HCT116 (cell line): ENCODE measurements around the gene ARHGEF16. TPM values are rescaled to one million over a fixed set of nuclear protein-coding genes. Genes with fewer than 3 reads are reported as not detected.

Experiments
- ATAC-seq: fragments of 200-7000 bp; cut with Tn5 transposase; 2 replicates; pipeline ENCODE4 v1.9.1; 2020; ENCODE audit warnings: mild to moderate bottlenecking, moderate library complexity
- BruUV-seq: library from RNA; stranded (reverse); fragments of 400-500 nt; replicated peaks from 2 replicates; lab custom pipeline; 2021; lab: Mats Ljungman, UMichigan
- CTCF ChIA-PET: fragments of 300-600 bp; sonication (Branson Sonifier 250); formaldehyde crosslinking; loops from one replicate; lab custom pipeline; 2021; ENCODE audit warnings: antibody characterized with exemption; lab: Charles Lee
- POLR2A ChIA-PET: fragments of 300-600, 350-600 bp; sonication (Branson Sonifier 250); formaldehyde crosslinking; loops from one replicate; lab custom pipeline; 2021; ENCODE audit warnings: antibody characterized with exemption; lab: Charles Lee
- RAD21 ChIA-PET, 2 experiments: fragments of 300-600 bp; sonication (Branson Sonifier 250); formaldehyde crosslinking; loops; one replicate each; lab custom pipeline; 2023; ENCODE audit warnings: low total read pairs in 2 of 2; ENCODE audit not compliant: uncharacterized antibody in 2 of 2, unreplicated experiment in 2 of 2, low non-redundant PET in 1 of 2; lab: Charles Lee
- DNase-seq: peaks from one replicate; pipeline ENCODE4 v3.0.0-alpha.2; 2010; ENCODE audit warnings: low read depth, low spot score
- H2AFZ ChIP-seq: fragments of 200-600 bp; shearing (Covaris generic), sonication (generic); 2 replicates; pipeline ENCODE4 v1.6.1; 2017; ENCODE audit warnings: low read depth, mixed run types, mixed read lengths, antibody characterized with exemption, low read length; ENCODE audit not compliant: poor library complexity, severe bottlenecking
- H3K27ac ChIP-seq: 2 replicates; pipeline ENCODE4 v1.5.1; 2012; ENCODE audit warnings: low read depth, low read length
- H3K27me3 ChIP-seq: fragments of 200-600 bp; sonication (generic); 2 replicates; pipeline ENCODE4 v1.6.1; 2016; ENCODE audit warnings: mixed run types, low read length, mixed read lengths; ENCODE audit not compliant: insufficient read depth
- H3K36me3 ChIP-seq, 2 experiments: fragments of 200-500 bp in 1 of 2; fragments of 200-600 bp in 1 of 2; sonication (Bioruptor generic) in 1 of 2; sonication (generic) in 1 of 2; 2 replicates each; pipeline versions ENCODE4 v1.5.1 to v1.6.1; 2014 to 2016; ENCODE audit warnings: low read length in 2 of 2, inconsistent platforms in 1 of 2, mixed read lengths in 1 of 2, mixed run types in 1 of 2; ENCODE audit not compliant: insufficient read depth in 2 of 2, control insufficient read depth in 1 of 2
- H3K4me1 ChIP-seq, 2 experiments: fragments of 200-600 bp in 1 of 2; sonication (generic) in 1 of 2; 2 replicates each; pipeline versions ENCODE4 v1.5.1 to v1.6.1; 2012 to 2017; ENCODE audit warnings: low read length in 2 of 2, inconsistent platforms in 1 of 2, mild to moderate bottlenecking in 1 of 2, mixed read lengths in 1 of 2, mixed run types in 1 of 2, moderate library complexity in 1 of 2; ENCODE audit not compliant: insufficient read depth in 2 of 2, control insufficient read depth in 1 of 2
- H3K4me2 ChIP-seq: fragments of 200-600 bp; sonication (generic); 2 replicates; pipeline ENCODE4 v1.6.1; 2017; ENCODE audit warnings: mixed run types, low read length, mixed read lengths
- H3K4me3 ChIP-seq, 2 experiments: fragments of 200-600 bp in 1 of 2; sonication (generic) in 1 of 2; replicated peaks in 1 of 2; 2 replicates each; pipeline ENCODE4 v1.5.1; 2011 to 2016; ENCODE audit warnings: low read length in 2 of 2, control low read depth in 1 of 2, low read depth in 1 of 2, mild to moderate bottlenecking in 1 of 2, mixed read lengths in 1 of 2, mixed run types in 1 of 2
- H3K79me2 ChIP-seq: fragments of 200-600 bp; sonication (generic); 2 replicates; pipeline ENCODE4 v1.6.1; 2017; ENCODE audit warnings: mild to moderate bottlenecking, mixed run types, low read length, moderate library complexity, mixed read lengths; ENCODE audit not compliant: insufficient read depth
- H3K9ac ChIP-seq: fragments of 200-600 bp; sonication (generic); 2 replicates; pipeline ENCODE4 v1.6.1; 2016; ENCODE audit warnings: low read length, mixed read lengths
- H3K9me2 ChIP-seq: fragments of 200-600 bp; sonication (generic), shearing (Covaris generic); 2 replicates; pipeline ENCODE4 v1.6.1; 2017; ENCODE audit warnings: mixed run types, mild to moderate bottlenecking, moderate library complexity; ENCODE audit not compliant: insufficient read depth
- H3K9me3 ChIP-seq, 2 experiments: fragments of 200-500 bp in 1 of 2; fragments of 200-600 bp in 1 of 2; sonication (Bioruptor generic) in 1 of 2; sonication (generic) in 1 of 2; 2 replicates each; pipeline ENCODE4 v1.6.1; 2014 to 2017; ENCODE audit warnings: low read length in 2 of 2, mixed read lengths in 2 of 2, inconsistent platforms in 1 of 2, low read depth in 1 of 2, mild to moderate bottlenecking in 1 of 2, mixed run types in 1 of 2, moderate library complexity in 1 of 2; ENCODE audit not compliant: control insufficient read depth in 1 of 2, insufficient read depth in 1 of 2
- H4K20me1 ChIP-seq: fragments of 200-600 bp; sonication (generic), shearing (Covaris generic); 2 replicates; pipeline ENCODE4 v1.6.1; 2017; ENCODE audit warnings: mixed run types, mild to moderate bottlenecking, moderate library complexity; ENCODE audit not compliant: insufficient read depth
- EGR1 ChIP-seq: IDR thresholded peaks from 2 replicates; pipeline ENCODE4 v1.6.1; 2012; ENCODE audit warnings: low read depth
- FOSL1 ChIP-seq: IDR thresholded peaks from 2 replicates; pipeline ENCODE4 v1.6.1; 2012; ENCODE audit warnings: low read depth
- JUND ChIP-seq: IDR thresholded peaks from 2 replicates; pipeline ENCODE4 v1.6.1; 2012
- SIN3A ChIP-seq: IDR thresholded peaks from 2 replicates; pipeline ENCODE4 v1.6.1; 2012; ENCODE audit warnings: low read depth
- SRF ChIP-seq: IDR thresholded peaks from 2 replicates; pipeline ENCODE4 v1.6.1; 2012; ENCODE audit warnings: low read depth
- TCF7L2 ChIP-seq: IDR thresholded peaks from 2 replicates; pipeline ENCODE4 v1.7.0; 2011; ENCODE audit warnings: borderline replicate concordance, inconsistent platforms; ENCODE audit not compliant: insufficient read depth, insufficient read length; ENCODE audit errors: extremely low read depth
- ZFX ChIP-seq: fragments of 450-650 bp; IDR thresholded peaks from 2 replicates; pipeline ENCODE4 v1.6.1; 2017
- ZNF274 ChIP-seq: fragments of 200-500 bp; sonication (Bioruptor generic); IDR thresholded peaks from 2 replicates; pipeline ENCODE4 v1.6.1; 2014; ENCODE audit warnings: mild to moderate bottlenecking, low read depth, low read length, inconsistent platforms
- intact Hi-C: fragments of 100-400 bp; cut with micrococcal nuclease; formaldehyde crosslinking; loops from 2 replicates; pipeline ENCODE4 v1.10.0; 2022
- total RNA-seq: library from RNA; stranded (reverse); gene quantifications from one replicate; pipeline ENCODE4 v1.2.1, GENCODE V29; 2021; ENCODE audit not compliant: unreplicated experiment
- TF ChIP-seq, protein P1 (sequence below): IDR thresholded peaks from 2 replicates; pipeline ENCODE4 v1.6.1; 2012

ARHGEF16 gene
- total RNA-seq, 1 experiment from 2014 or later, result 37.4 TPM

GRCh38 chr1:3515272-3515671 is 60.8 kb downstream of the ARHGEF16 start (continued):
- no peak for TF ChIP-seq EGR1
- no peak for TF ChIP-seq TCF7L2
- TF ChIP-seq, protein P1, sequence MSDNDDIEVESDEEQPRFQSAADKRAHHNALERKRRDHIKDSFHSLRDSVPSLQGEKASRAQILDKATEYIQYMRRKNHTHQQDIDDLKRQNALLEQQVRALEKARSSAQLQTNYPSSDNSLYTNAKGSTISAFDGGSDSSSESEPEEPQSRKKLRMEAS, result no peak
- TF ChIP-seq FOSL1, result no peak
- TF ChIP-seq, all 23 proteins: peak for 0

DNA sequence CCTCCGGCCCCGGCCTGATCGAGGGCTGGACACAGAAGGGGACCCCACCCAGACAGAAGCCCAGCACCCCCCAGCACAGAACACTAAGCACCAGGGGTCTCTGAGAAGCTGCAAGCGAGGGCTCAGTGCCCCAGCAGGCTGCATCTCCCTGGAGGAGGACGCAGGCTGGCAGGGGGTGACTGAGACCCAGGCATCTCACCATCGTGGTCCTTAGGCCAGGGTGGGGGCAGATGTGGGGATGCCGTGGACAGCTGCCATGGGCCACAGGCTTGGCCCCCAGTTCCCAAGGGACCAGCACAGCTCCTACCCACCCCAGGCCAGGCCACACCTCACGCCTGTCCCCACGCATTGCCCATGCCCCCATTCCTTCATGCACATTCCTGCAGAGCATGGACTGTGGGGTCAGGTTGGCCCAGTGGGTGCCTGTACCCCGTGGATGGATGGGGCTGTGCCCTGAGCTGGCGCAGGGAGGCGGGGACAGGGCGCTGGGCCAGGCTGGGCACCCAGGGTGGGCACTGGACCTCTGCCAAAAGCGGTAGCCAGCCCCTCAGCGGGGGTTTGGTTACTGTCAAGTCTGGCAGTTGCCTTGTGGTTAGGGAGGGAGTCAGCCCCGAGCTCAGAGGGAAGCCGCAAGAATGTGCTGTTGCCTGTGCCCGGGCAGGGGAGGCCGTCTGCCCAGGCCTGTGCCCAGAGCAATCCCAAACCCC is 61.5 kb downstream of the ARHGEF16 start:
- intact Hi-C loops, result no loop called here
- Histone ChIP-seq H4K20me1 (no peaks in the 10 kb centered on the region), H3K27ac (no peak overlapping the region), H3K36me3 (no peaks in the 10 kb centered on the region), H3K9ac (no peak overlapping the region), H3K9me2 (no peaks in the 10 kb centered on the region), H2AFZ (no peak overlapping the region), H3K4me1 (peaks cover 0 to 18% of the 10 kb centered on the region in 2 experiments; a peak in 2 of 4 replicates), H3K4me2 (no peak overlapping the region), H3K4me3 (no peak overlapping the region), H3K79me2 (no peaks in the 10 kb centered on the region), H3K27me3 (no peaks in the 10 kb centered on the region), H3K9me3 (no peaks in the 10 kb centered on the region)
- ChIA-PET RAD21 (no interaction called here), POLR2A (no interaction called here), CTCF (no interaction called here)
- TF ChIP-seq JUND, result no peak
- no peak for TF ChIP-seq ZFX
- no peak for TF ChIP-seq FOSL1
- TF ChIP-seq, protein P1, result no peak
- TF ChIP-seq ZNF274, result no peak
- BruUV-seq, result no TSS peak
- no peak for DNase-seq
- ATAC-seq, result no peak; the same call in 1 of the 2 replicates

DNA sequence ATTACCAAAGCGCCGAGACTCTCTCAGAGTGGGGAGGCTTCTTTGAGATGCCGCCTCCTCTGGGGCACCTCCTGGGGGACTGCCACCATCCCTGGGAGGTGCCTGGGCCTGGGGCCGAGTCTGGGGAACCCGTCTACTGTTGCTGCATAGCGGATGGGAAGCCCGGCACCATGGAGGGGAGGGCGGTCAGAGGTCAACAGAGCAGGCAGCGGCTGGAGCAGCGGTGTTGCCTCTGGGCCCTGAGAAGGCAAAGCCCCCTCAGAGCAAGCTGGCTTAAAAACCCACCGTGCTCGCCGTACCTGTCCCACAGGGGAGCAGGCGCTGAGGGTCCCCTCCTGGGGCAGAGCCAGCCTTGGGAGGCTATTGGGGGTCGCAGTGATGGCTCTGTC is 62.0 kb downstream of the ARHGEF16 start:
- Histone ChIP-seq H3K27ac (no peak overlapping the region), H3K4me3 (no peak overlapping the region), H2AFZ (no peak overlapping the region), H3K79me2 (no peaks in the 10 kb centered on the region), H4K20me1 (no peaks in the 10 kb centered on the region), H3K4me2 (no peak overlapping the region), H3K9ac (no peak overlapping the region), H3K36me3 (no peaks in the 10 kb centered on the region), H3K4me1 (peaks cover 0 to 13% of the 10 kb centered on the region in 2 experiments; a peak in 2 of 4 replicates), H3K9me2 (no peaks in the 10 kb centered on the region), H3K9me3 (no peaks in the 10 kb centered on the region), H3K27me3 (no peaks in the 10 kb centered on the region)
- ATAC-seq, result no peak
- ChIA-PET RAD21 (no interaction called here), POLR2A (no interaction called here), CTCF (no interaction called here)
- DNase-seq, result no peak
- TF ChIP-seq SRF, result no peak
- no peak for TF ChIP-seq SIN3A
- TF ChIP-seq FOSL1, result no peak
- no TSS peak for BruUV-seq
- intact Hi-C loops, result no loop called here
